ENCODE measurements around the gene KCNQ1. TPM values are rescaled to one million over a fixed set of nuclear protein-coding genes. Genes with fewer than 3 reads are reported as not detected.

KCNQ1 gene
- total RNA-seq, 1 experiment from 2014 or later, result 10.7 TPM

DNA sequence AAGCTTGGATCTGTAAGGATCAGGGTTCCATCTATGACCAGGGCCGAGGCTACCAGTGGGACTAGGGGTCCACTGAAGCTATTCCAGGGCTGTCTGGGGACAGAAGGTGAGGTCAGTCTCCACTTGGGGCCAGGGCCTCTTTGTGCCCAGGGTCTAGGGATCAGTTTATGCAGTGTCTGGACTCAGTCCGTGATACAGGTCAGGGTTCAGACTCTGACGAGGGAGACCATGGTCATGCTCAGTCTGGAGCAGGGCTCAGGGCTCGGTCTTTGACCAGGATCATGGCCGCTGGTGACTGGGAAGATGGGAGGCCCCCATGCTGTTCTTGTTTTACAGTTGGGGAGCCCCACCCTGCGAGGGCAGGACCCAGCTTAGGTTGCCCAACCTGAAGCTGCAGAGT lies 32.5 kb upstream of the KCNQ1 start:
- H2AFZ ChIP-seq (ENCODE audit: low read depth, low read length, poor library complexity, severe bottlenecking), result no peak overlapping the region
- no peaks in the 10 kb centered on the region for H3K79me2 ChIP-seq (ENCODE audit: insufficient read depth, low read length)
- DNase-seq (ENCODE audit: low read depth, low spot score) (no peak), ATAC-seq (no peak)
- intact Hi-C loops (cut with micrococcal nuclease), result no loop called here
- no peak overlapping the region for H3K9ac ChIP-seq (ENCODE audit: low read length)
- no peaks in the 10 kb centered on the region for H3K4me1 ChIP-seq (ENCODE audit: control insufficient read depth in 1 of 2, insufficient read depth in 2 of 2, low read length in 2 of 2)
- ChIA-PET CTCF (no interaction called here), POLR2A (no interaction called here), RAD21 (ENCODE audit: low non-redundant PET in 1 of 2, low total read pairs in 2 of 2, uncharacterized antibody in 2 of 2, unreplicated experiment in 2 of 2) (no interaction called here)
- no peaks in the 10 kb centered on the region for H3K9me3 ChIP-seq (ENCODE audit: control insufficient read depth in 1 of 2, insufficient read depth in 1 of 2, low read depth in 1 of 2, low read length in 2 of 2)
- TF ChIP-seq CEBPB (IDR thresholded peaks at IDR 0.05; ENCODE audit: low read depth) (no peak), YY1 (IDR thresholded peaks at IDR 0.05; ENCODE audit: extremely low read depth, insufficient replicate concordance, low read depth, low read length) (no peak), EZH2 (IDR thresholded peaks at IDR 0.05) (no peak), FOSL1 (IDR thresholded peaks at IDR 0.05; ENCODE audit: low read depth) (no peak), TCF7L2 (IDR thresholded peaks at IDR 0.05; ENCODE audit: borderline replicate concordance, extremely low read depth, insufficient read depth, insufficient read length) (no peak), ELF1 (IDR thresholded peaks at IDR 0.05; ENCODE audit: borderline replicate concordance, low read depth) (no peak), SIN3A (IDR thresholded peaks at IDR 0.05; ENCODE audit: low read depth) (no peak), RAD21 (IDR thresholded peaks at IDR 0.05; ENCODE audit: low read depth) (no peak)
- TF ChIP-seq, protein P1, sequence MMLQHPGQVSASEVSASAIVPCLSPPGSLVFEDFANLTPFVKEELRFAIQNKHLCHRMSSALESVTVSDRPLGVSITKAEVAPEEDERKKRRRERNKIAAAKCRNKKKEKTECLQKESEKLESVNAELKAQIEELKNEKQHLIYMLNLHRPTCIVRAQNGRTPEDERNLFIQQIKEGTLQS (IDR thresholded peaks at IDR 0.05), result no peak
- TF ChIP-seq, protein P2, sequence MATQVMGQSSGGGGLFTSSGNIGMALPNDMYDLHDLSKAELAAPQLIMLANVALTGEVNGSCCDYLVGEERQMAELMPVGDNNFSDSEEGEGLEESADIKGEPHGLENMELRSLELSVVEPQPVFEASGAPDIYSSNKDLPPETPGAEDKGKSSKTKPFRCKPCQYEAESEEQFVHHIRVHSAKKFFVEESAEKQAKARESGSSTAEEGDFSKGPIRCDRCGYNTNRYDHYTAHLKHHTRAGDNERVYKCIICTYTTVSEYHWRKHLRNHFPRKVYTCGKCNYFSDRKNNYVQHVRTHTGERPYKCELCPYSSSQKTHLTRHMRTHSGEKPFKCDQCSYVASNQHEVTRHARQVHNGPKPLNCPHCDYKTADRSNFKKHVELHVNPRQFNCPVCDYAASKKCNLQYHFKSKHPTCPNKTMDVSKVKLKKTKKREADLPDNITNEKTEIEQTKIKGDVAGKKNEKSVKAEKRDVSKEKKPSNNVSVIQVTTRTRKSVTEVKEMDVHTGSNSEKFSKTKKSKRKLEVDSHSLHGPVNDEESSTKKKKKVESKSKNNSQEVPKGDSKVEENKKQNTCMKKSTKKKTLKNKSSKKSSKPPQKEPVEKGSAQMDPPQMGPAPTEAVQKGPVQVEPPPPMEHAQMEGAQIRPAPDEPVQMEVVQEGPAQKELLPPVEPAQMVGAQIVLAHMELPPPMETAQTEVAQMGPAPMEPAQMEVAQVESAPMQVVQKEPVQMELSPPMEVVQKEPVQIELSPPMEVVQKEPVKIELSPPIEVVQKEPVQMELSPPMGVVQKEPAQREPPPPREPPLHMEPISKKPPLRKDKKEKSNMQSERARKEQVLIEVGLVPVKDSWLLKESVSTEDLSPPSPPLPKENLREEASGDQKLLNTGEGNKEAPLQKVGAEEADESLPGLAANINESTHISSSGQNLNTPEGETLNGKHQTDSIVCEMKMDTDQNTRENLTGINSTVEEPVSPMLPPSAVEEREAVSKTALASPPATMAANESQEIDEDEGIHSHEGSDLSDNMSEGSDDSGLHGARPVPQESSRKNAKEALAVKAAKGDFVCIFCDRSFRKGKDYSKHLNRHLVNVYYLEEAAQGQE (IDR thresholded peaks at IDR 0.05; ENCODE audit: low read depth), result no peak
- TF ChIP-seq, protein P3, sequence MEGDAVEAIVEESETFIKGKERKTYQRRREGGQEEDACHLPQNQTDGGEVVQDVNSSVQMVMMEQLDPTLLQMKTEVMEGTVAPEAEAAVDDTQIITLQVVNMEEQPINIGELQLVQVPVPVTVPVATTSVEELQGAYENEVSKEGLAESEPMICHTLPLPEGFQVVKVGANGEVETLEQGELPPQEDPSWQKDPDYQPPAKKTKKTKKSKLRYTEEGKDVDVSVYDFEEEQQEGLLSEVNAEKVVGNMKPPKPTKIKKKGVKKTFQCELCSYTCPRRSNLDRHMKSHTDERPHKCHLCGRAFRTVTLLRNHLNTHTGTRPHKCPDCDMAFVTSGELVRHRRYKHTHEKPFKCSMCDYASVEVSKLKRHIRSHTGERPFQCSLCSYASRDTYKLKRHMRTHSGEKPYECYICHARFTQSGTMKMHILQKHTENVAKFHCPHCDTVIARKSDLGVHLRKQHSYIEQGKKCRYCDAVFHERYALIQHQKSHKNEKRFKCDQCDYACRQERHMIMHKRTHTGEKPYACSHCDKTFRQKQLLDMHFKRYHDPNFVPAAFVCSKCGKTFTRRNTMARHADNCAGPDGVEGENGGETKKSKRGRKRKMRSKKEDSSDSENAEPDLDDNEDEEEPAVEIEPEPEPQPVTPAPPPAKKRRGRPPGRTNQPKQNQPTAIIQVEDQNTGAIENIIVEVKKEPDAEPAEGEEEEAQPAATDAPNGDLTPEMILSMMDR (IDR thresholded peaks at IDR 0.05 in 2 of 3, conservative IDR thresholded peaks at IDR 0.05 in 1 of 3; ENCODE audit: borderline replicate concordance in 1 of 3, insufficient read depth in 1 of 3, low read depth in 2 of 3, low read length in 2 of 3), result no peak
- TF ChIP-seq, protein P4, sequence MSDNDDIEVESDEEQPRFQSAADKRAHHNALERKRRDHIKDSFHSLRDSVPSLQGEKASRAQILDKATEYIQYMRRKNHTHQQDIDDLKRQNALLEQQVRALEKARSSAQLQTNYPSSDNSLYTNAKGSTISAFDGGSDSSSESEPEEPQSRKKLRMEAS (IDR thresholded peaks at IDR 0.05), result no peak
- H3K36me3 ChIP-seq (ENCODE audit: control insufficient read depth in 1 of 2, insufficient read depth in 2 of 2, low read length in 2 of 2), result no peaks in the 10 kb centered on the region
- H3K4me2 ChIP-seq (ENCODE audit: low read length), result no peak overlapping the region
- no TSS peak for BruUV-seq (replicated peaks)
- no peak overlapping the region for H3K4me3 ChIP-seq (replicated peaks in 1 of 2; ENCODE audit: low read depth in 1 of 2, low read length in 2 of 2)
- H3K27me3 ChIP-seq (ENCODE audit: insufficient read depth, low read length), result no peaks in the 10 kb centered on the region
- no peak overlapping the region for H3K27ac ChIP-seq (ENCODE audit: low read depth, low read length)
- no peaks in the 10 kb centered on the region for H4K20me1 ChIP-seq (ENCODE audit: insufficient read depth)
- H3K9me2 ChIP-seq (ENCODE audit: insufficient read depth), result no peaks in the 10 kb centered on the region
